ENCODE results near the gene CD209.
A peak's percentile ranks its signal among the peaks of the same experiment; 100 is the strongest.
"Not testable (repeated sequence)": the region's sequence is repeated elsewhere in the genome, so short reads cannot be mapped to it uniquely, and the experiment has no call there.

Gene CD209, protein sequence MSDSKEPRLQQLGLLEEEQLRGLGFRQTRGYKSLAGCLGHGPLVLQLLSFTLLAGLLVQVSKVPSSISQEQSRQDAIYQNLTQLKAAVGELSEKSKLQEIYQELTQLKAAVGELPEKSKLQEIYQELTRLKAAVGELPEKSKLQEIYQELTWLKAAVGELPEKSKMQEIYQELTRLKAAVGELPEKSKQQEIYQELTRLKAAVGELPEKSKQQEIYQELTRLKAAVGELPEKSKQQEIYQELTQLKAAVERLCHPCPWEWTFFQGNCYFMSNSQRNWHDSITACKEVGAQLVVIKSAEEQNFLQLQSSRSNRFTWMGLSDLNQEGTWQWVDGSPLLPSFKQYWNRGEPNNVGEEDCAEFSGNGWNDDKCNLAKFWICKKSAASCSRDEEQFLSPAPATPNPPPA

DNA sequence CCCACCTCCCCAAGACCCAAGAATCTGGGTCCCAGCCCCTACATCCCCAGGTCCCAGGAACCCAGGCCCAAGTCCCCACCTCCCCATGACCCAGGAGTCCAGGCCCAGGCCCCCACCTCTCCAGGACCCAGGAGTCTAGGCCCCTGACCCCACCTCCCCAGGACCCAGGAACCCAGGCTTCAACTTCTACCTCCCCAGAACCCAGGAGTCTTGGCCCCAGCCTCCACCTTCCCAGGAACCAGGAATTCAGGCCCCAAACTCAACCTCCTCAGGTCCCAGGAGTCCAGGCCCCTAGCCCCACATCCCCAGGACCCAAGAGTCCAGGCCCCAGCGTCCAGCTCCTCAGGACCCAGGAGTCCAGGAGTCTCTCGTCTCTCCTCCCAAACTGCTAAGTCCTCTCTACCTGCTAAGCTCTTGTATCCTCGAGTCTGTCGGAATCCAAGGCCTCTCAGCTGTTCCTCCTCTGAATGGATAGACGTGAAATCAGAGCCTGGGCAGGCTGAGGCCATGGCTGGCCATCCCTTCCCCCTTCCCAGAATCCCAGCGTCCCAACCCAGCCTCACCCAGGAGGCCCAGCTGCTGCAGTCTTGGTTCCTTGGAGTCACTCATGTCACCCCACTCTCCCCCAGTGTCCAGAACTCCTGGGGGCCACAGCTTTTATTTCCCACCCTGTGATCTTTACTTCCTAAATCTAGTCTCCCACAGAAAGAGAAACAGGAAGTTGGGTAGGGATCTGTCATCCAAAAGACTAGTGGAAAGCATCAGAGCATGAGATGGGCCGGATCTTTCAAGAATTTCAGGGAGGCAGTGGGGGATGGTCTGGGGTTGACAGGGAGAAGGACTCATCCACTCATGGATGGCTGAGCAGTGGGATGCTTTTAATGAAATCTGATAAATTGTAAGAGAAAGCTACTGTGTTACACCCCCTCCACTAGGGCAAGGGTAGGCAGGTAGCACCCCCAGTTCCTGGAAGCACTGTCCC, at the start of gene CD209:
TSS of gene CD209 (minus strand) at position 632 of the 982 bp plus-strand sequence. CDS start at position 609, 23 bp downstream.
- DNase-seq: no peak

DNA sequence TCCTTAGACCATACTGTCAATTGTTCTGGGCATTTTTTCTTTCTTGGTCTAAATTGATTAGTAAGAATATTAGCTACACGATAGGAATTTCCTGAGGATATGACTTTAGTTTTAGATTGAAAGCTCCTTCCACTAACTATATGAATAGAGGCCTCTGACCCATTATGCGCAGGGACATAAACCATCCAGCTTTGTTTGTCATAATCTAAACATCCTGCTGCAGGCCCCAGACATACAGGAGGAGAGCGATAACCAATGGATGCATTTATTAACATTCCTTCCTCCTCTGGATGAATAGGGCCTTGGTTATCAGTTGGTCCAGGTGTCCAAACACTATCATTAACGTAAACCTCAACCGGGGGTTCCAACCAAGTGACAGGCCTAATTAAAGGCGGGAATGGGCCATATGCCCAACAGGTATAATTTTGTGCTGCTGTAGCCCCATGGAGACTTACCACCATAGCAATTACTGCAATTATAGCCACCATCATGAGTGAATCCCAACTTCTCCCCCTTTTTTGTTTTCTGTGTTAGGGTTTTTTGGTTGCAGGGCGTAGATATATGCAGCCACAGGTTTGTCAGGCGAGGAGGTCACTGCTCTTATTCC, 48.3 kb upstream of the CD209 start:
- no peak for DNase-seq

DNA sequence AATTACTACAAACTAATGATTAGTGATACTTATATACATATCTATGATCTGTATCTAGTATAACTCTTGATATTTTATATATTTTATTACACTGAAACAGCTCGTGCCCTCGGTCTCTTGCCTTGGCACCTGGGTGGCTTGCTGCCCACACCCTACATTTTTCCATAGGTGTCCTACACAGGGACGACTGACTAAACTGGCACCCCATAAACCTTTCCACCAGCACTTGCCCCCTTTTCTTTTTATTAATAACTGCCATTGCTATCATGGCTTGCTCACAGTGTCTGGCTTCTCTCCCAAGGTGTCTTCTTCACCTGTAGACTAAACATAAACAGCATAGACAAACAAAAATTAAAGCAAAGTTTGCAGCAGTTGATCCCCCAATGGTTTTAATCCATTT, 46.2 kb upstream of the CD209 start:
- DNase-seq: no peak

DNA sequence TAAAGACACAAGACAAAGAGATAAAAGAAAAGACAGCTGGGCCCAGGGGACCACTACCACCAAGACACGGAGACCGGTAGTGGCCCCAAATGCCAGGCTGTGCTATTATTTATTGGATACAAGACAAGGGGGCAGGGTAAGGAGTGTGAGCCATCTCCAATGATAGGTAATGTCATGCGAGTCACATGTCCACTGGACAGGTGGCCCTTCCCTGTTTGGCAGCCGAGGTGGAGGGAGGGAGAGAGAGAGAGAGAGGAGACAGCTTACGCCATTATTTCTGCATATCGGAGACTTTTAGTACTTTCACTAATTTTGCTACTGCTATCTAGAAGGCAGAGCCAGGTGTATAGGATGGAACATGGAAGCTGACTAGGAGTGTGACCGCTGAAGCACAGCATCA, 45.4 kb upstream of the CD209 start:
- not testable (repeated sequence) for DNase-seq

DNA sequence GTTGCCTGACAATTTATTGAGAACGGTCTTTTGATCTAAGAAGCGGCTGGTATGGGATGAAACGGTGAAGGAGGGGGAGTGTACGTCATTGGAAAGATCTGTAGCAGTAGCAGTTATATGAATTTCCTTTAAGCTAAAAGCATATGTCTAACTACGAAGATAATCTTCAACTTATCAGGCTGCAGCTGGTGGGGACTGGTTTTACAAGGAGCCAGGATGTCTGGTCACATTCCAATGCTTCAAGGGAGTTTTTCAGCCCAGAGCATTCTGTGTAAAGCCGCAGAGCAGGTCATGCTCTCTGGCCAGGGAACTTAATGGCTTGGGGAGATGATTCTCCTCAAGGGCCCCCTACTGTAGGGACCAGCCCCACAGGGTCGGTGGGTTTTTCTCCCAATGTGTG, 44.9 kb upstream of the CD209 start:
- DNase-seq: no peak

DNA sequence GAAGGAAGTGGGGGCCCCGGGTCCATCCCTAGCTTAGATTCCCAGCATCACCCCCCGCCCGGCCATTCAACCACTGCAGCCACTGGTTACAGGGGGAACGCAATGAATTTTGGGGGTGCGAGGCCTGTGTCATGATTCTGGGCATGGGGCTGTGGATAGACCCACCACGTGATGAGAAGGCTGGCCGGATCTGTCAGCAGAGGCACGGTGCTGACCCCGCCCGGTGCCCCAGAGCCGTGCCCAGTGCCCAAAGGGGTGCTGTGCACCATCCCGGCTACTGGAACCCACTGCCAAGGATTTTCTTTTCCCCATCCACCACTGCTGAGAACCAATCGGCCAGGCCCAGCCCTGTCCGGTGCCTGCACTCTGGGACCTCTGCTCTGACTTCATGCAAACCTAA, 43.1 kb upstream of the CD209 start:
- DNase-seq: no peak

DNA sequence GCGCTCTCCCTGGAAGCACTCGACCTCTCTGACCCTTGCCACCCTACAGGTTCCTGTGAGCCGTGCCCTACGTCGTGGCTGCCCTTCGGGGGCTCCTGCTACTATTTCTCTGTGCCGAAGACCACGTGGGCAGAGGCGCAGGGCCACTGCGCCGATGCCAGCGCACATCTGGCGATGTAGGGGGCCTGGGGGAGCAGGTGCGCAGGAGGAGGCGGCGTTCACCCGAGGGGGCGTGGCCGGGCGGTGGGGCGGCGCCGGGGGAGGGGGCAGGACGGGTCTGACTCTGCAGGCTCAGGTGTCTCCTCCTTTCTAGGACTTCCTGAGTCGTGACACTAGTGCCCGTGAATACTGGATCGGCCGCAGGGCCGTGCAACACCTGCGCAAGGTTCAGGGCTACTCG, 42.1 kb upstream of the CD209 start:
- peak; percentile 33 to 54 for DNase-seq

DNA sequence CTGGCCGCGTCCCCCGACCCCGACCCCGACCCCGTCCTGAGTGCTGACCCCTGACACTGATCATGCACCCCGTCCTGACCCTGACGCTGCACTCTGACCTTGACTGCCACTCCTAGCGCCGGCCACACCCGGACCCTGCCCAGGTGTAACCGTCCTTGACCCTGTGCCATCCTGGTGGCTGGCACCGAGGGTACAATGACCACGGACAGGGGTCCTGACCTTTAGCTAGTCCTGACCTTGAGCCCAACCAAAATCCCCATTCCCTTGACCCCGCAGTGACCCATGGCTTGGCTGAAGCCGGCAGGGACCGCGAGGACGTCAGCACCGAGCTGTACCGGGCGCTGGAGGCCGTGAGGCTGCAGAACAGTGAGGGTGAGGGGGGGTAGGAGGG, 41.6 kb upstream of the CD209 start:
- DNase-seq: no peak

DNA sequence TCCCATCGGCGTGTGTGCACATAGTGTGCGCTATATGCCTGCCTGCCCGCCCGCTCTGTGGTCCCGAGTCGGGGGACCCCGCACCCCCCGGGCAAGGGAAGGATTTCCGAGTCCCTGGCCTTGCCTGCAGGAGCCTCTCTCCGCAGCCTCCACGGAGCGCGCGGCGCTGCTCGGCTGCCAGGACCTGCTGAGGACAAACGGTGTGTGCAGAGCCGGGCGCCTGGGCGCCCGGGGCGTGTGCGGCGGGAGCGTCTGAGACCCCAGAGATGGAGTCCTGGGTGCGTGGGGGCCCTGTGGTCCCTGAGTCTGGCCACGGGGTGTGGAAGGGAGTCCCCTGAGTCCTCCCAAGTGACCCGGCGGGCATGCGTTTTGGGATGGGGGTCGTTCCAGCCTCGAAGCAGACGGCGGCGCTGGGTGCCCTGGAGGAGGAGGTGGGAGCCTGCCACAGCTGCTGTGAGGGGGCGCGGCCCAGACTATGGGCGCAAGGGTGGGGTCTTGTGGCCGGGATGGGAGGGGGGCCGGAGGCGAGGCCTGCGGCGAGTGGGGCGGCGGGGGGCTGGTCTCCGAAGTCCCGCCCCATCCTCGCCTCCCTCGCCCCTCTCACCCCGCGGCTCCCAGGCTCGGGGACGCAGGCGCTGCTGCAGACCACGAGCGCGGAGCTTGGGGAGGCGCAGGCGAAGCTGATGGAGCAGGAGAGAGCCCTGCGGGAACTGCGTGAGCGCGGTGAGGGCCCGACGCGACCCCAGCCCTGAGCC, 41.0 kb upstream of the CD209 start:
- DNase-seq: no peak

DNA sequence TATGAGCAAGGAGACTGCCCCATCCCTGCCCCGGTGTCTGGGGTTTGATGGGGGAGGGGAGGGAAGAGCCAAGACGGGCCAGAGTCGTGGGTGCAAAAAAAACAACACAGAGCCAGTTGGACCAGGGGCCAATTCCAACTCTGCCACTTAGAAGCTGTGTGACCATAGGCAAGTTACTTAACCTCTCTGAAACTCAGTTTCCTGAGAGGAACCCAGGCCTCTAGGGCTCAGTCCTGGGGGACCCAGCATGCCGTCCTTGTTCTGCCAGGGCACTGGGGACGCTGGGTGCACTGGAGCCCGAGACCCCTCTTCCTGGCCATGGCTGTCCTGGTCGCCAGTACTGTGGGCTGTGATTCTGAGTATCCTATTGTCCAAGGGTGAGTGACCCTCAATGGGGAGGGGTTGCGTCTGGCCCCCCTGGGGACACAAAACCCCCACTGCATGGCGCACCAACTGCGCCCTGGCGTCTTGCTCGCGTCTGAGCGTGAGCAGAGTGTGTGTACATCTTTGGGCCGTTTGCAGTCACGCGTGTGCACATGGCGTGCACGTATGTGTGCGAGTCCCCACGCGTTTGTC, 40.4 kb upstream of the CD209 start:
- DNase-seq: no peak

DNA sequence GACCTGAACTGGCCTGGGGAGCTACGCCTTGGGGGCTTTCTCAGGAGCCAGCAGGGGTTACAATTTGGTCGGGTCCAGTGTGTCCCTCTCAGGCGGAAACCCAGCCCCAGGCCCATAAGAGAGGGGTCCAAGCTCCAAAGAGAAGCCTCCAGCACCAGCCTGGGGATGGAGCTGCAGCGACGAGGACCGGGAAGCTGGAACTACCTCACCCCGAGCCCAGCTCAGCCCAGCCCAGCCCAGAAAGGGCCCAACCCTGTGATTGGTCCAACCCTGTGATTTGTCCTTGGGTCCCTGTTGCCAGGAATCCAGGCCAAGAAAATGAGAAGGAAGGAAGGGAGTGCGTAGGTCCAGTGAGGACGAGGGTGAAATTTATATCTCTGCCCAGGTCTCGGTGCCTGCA, 39.8 kb upstream of the CD209 start:
- DNase-seq: no peak

DNA sequence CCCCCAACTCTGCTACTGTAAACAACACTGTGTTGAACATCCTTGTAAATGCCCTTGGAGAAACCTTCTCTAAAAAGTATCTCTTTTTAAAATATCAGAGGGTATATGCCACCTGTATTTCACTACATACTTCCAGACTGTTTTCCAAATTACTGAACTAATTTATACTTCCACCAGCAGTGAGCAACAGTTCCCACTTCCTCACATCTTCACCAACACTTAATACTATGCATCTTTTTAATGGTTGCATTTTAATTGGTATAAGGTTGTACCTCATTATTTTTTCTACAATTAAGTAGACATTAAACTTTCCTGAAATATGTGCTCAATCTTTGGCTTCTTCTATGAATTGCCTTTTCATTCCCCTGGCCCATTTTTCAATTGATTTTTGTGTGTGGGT, 37.5 kb upstream of the CD209 start:
- DNase-seq: no peak

DNA sequence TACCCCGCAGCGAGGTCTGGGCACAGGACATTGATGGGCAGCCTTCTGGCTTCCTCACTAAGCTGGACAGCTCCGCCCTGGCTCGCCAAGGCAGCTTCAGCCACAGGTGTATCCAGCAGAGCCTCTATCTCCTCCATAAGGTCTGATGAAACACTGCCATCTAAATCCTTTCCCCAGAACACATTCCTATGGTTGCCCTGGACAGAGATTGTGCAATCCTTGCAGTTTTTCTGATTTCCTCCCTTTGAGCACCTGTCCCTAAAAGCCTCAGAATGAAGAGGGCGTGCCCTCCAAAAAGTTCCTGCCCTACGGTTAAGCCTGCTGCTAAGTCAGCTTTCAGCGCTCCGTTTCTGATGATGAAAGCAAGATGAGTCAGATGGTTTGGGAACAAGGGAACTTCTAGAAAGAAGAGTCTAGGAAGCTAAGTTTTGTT, 36.7 kb upstream of the CD209 start:
- no peak for DNase-seq

DNA sequence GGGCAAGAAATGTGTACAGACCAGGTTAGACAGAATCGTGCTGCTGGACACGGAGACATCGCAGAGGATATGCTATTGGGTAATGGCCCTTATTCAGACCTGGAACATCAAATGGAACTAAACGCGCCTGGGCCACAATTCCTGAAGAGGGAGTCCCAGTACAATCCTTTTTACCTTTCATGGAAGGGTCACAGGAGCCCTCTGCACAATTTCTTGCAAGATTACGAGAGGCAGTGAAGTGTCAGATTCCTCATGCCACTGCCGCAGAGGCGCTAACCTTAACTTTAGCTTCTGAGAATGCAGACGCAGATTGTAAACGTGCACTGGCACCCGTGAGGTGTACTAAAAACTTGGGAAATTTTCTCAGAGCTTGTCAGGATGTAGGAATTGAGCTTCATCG, 33.8 kb upstream of the CD209 start:
- DNase-seq: no peak

DNA sequence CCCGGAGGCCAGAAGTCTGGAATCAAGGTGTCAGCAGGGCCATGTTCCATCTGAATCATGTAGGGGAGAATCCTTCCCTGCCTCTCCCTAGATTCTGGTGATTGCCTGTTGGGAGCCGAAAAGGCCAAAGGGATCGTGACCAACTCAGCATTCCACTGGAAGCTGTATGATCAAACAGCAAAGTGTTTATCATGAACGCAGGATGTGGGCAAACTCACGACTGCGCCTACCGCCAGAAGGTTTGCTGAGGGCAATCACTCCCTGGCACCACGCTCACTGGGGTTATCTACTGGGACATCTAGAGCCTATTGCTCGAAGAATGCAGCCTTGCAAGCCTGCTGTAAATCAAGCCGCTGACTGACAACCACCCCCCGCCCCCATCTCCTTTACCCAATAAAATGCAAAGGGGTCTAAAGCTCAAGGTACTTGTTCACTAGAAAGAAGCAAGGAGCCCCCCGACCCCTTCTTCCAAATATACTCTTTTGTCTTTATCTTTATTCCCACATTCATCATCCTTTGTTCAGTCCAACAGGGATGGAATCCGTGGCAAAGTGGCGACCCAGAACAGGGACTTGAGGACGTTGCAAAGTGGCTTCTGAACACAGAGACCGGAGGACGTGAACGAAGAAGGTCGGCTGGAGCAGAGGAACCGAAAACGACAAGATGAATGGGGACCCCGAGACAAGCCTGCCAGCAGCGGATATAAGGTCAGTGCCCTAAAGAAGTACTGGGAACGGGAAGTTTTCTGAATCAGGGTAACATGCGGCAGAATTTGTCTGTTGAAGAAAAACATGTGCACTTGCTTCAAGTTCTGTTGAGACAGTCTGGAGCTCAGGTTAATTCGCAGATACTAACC, 32.5 kb upstream of the CD209 start:
- no peak for DNase-seq

DNA sequence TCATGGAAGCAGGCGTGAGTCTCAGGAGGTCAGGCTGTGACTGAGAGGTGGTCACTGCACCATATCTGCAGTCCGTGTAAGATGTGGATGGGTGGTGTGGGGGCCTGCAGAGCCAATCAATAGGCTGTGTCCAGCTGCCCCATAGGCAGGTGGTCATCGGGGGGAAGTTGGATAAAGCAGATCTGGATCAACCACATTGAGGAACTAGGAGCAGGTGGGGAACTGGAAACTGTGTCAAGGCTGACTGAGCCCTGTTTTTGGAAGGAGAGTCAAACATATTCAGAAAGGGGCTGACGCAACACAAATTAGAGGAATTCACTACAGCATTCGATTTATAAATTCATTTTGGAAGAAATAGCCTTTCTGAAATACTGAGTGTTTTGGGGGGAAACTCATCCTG, 30.7 kb upstream of the CD209 start:
- no peak for DNase-seq

DNA sequence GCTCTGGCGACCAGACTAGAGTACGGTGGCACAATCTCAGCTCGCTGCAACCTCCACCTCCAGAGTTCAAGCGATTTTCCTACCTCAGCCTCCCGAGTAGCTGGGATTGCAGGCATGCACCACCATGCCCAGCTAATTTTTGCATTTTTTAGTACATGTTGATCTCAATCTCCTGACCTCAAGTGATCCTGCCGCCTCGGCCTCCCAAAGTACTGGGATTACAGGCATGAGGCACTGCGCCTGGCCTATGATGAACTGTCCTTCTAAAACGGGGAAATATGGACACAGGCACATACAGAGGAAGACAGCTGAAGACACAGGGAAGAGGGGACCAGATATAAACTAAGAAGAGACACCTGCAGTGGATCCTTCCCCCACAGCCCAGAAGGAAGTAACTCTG, 28.4 kb upstream of the CD209 start:
- no peak for DNase-seq

DNA sequence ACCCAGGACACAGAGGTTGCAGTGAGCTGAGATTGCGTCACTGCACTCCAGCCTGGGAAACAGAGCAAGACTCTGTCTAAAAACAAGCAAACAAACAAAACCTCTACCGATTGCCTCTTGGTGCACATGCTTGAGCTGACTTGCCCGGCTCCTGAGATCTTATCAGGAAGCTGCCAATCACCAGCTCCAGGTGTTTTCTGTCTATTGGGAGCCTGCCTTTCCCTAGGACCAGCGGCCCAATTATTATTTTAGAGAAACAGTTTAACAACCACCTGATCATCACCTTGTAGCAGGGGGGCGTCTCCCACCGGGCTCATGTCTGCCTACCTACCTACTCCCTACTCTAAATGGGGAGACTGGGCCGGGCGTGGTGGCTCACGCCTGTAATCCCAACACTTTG, 26.5 kb upstream of the CD209 start:
- no peak for DNase-seq

DNA sequence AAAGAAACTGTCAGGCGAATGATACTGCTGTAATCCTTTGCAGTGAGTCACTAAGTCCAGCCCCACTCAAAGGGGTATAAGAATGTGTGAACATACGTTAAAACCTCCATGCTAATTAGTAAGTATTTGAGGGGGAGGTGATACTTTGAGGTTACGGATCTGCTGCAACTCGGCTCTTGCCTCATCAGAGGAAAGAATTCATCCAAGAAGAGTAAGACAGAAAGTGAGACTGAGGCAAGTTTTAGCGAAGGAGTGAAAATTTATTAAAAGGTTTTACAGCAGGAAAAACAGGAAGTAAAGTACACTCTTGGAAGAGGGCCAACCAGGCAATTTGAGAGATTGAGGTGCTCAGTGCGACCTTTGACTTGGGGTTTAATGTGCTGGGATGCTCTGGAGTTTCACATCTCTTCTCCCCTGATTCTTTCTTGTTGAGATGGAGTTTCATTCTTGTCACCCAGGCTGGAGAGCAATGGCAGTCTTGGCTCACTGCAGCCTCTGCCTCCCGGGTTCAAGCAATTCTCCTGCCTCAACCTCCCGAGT, 25.5 kb upstream of the CD209 start:
- DNase-seq: peak in 1 of 2 experiments; percentile 42

DNA sequence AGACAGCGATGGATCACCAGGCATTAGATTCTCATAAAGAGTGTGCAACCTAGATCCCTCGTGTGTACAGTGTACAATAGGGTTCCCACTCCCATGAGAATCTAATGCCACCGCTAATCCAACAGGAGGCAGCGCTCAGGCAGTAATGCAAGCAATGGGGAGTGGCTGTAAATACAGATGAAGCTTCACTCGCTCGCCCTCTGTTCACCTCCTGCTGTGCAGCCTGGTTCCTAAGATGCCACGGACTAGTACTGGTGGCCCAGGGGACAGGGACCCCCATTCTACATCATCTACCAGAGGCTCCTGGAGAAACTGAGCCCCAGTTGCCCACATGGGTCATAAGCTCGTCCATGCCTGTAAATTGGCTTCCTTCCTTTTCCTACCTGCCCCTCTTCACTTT, 23.7 kb upstream of the CD209 start:
- no peak for DNase-seq

DNA sequence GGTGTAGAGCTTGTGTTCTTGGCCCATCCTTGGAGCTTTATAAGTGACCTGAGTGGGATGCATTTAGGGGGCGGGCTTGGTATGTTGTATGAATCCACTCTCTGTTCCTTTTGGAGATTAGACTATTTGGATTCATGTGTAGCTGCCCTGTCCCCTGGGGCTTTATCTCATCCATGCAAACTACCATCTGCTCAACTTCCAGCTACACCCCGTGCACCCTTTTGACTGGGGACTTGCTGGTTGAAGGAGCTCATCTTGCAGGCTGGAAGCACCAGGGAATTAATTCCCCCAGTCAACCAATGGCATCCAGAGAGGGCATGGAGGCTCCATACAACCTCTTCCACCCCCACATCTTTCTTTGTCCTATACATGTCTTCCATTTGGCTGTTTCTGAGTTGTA, 21.8 kb upstream of the CD209 start:
- no peak for DNase-seq

All from stimulated activated CD4-positive, alpha-beta T cell treated with anti-CD3 and anti-CD28 coated beads, Interleukin-4, amount 100 ng/mL, for 4 hours (primary cell).